Neural cell (in vitro differentiated cells): Measurements from ENCODE around the gene PTPN21. TPM values are rescaled to one million over a fixed set of nuclear protein-coding genes. Genes with fewer than 3 reads are reported as not detected.

Experiments used
- H2AFZ ChIP-seq: fragments of 200-600, 300-800 bp; sonication (generic), shearing (Covaris generic); 2 replicates; pipeline ENCODE4 v1.6.0; 2014; ENCODE audit warnings: low read depth, mild to moderate bottlenecking, antibody characterized with exemption, low read length, moderate library complexity
- H3F3A ChIP-seq: fragments of 200-600 bp; shearing (Covaris generic); 2 replicates; pipeline ENCODE4 v1.6.1; 2016; ENCODE audit warnings: mild to moderate bottlenecking, moderate library complexity, mixed read lengths, antibody characterized with exemption, low read length; ENCODE audit not compliant: insufficient read depth, poor library complexity, severe bottlenecking
- H3K27ac ChIP-seq: fragments of 200-600, 300-800 bp; sonication (generic), shearing (Covaris generic); 2 replicates; pipeline ENCODE4 v1.5.1; 2014; ENCODE audit warnings: mild to moderate bottlenecking, low read length, moderate library complexity
- H3K27me3 ChIP-seq: fragments of 300-800, 200-600 bp; sonication (generic), shearing (Covaris generic); 2 replicates; pipeline ENCODE4 v1.6.0; 2014; ENCODE audit warnings: mild to moderate bottlenecking, low read depth, low read length, moderate library complexity; ENCODE audit not compliant: insufficient read depth
- H3K36me3 ChIP-seq: fragments of 300-800, 200-600 bp; sonication (generic), shearing (Covaris generic); 2 replicates; pipeline ENCODE4 v1.5.1; 2014; ENCODE audit warnings: mild to moderate bottlenecking, antibody characterized with exemption, low read length, moderate library complexity; ENCODE audit not compliant: insufficient read depth
- H3K4me2 ChIP-seq: fragments of 300-800, 200-600 bp; sonication (generic), shearing (Covaris generic); 2 replicates; pipeline ENCODE4 v1.6.0; 2014; ENCODE audit warnings: mild to moderate bottlenecking, low read length
- H3K4me3 ChIP-seq: fragments of 300-800, 200-600 bp; sonication (generic), shearing (Covaris generic); 2 replicates; pipeline ENCODE4 v1.5.1; 2014; ENCODE audit warnings: mild to moderate bottlenecking, low read length, moderate library complexity
- H3K79me2 ChIP-seq: fragments of 200-600 bp; shearing (Covaris generic); replicated peaks from 2 replicates; pipeline ENCODE4 v1.6.0; 2014; ENCODE audit warnings: mild to moderate bottlenecking, low read length, moderate library complexity; ENCODE audit not compliant: insufficient read depth
- H3K9ac ChIP-seq: fragments of 300-800, 200-600 bp; sonication (generic), shearing (Covaris generic); 2 replicates; pipeline ENCODE4 v1.6.1; 2016; ENCODE audit warnings: mild to moderate bottlenecking, low read length, mixed read lengths
- H3K9me2 ChIP-seq: fragments of 200-600 bp; shearing (Covaris generic); 2 replicates; pipeline ENCODE4 v1.6.1; 2016; ENCODE audit warnings: mild to moderate bottlenecking, low read length, mixed read lengths; ENCODE audit not compliant: insufficient read depth
- H3K9me3 ChIP-seq: fragments of 200-600, 300-800 bp; sonication (generic), shearing (Covaris generic); 2 replicates; pipeline ENCODE4 v1.6.1; 2016; ENCODE audit warnings: mild to moderate bottlenecking, mixed run types, low read length, moderate library complexity, mixed read lengths
- H4K20me1 ChIP-seq: fragments of 200-600 bp; shearing (Covaris generic); 2 replicates; pipeline ENCODE4 v1.6.1; 2016; ENCODE audit warnings: mild to moderate bottlenecking, mixed run types; ENCODE audit not compliant: insufficient read depth
- CTCF ChIP-seq: fragments of 450-650 bp; IDR thresholded peaks from 2 replicates; pipeline ENCODE4 v1.5.1; 2014; ENCODE audit warnings: antibody characterized with exemption, mild to moderate bottlenecking, moderate library complexity; ENCODE audit not compliant: poor library complexity, severe bottlenecking
- EP300 ChIP-seq: fragments of 450-650 bp; conservative IDR thresholded peaks from 2 replicates; pipeline ENCODE4 v1.6.1; 2014; ENCODE audit warnings: antibody characterized with exemption, mild to moderate bottlenecking, moderate library complexity; ENCODE audit not compliant: poor library complexity, severe bottlenecking
- EZH2 ChIP-seq: fragments of 200-600, 300-800 bp; shearing (Covaris generic), sonication (generic); IDR thresholded peaks from 2 replicates; pipeline ENCODE4 v1.6.1; 2014; ENCODE audit warnings: antibody characterized with exemption, low read length, borderline replicate concordance, mild to moderate bottlenecking; ENCODE audit not compliant: insufficient read depth, poor library complexity, severe bottlenecking
- MXI1 ChIP-seq: fragments of 450-650 bp; conservative IDR thresholded peaks from 2 replicates; pipeline ENCODE4 v1.6.1; 2014; ENCODE audit warnings: antibody characterized with exemption, mild to moderate bottlenecking; ENCODE audit not compliant: poor library complexity, severe bottlenecking
- POLR2AphosphoS5 ChIP-seq: IDR thresholded peaks from 2 replicates; pipeline ENCODE4 v1.6.1; 2012
- RAD21 ChIP-seq: fragments of 450-650 bp; conservative IDR thresholded peaks from 2 replicates; pipeline ENCODE4 v1.6.1; 2014; ENCODE audit warnings: antibody characterized with exemption, mild to moderate bottlenecking, moderate library complexity
- REST ChIP-seq: IDR thresholded peaks from 2 replicates; pipeline ENCODE4 v1.6.1; 2012; ENCODE audit warnings: borderline replicate concordance
- SMC3 ChIP-seq: fragments of 450-650 bp; conservative IDR thresholded peaks from 2 replicates; pipeline ENCODE4 v1.6.1; 2014; ENCODE audit warnings: antibody characterized with exemption, mild to moderate bottlenecking, moderate library complexity; ENCODE audit not compliant: poor library complexity
- TAF1 ChIP-seq: IDR thresholded peaks from 2 replicates; pipeline ENCODE4 v1.6.1; 2012; ENCODE audit warnings: low read depth
- polyA plus RNA-seq: library from polyadenylated mRNA; depleted of rRNA; stranded (reverse); fragments of >200 nt; gene quantifications from 2 replicates; pipeline ENCODE4 v1.2.3, GENCODE V29; 2014

PTPN21 gene
- polyA plus RNA-seq, 1 donor from 2014 or later, result 4.1 TPM

- peaks cover 2% of the 10 kb centered on the region for H3K36me3 ChIP-seq
- H2AFZ ChIP-seq, result no peak overlapping the region
- H3K4me3 ChIP-seq, result no peak overlapping the region
- H3K27me3 ChIP-seq, result no peaks in the 10 kb centered on the region
- no peaks in the 10 kb centered on the region for H3K79me2 ChIP-seq
- TF ChIP-seq SMC3, result no peak
- no peak for TF ChIP-seq POLR2AphosphoS5
- no peak for TF ChIP-seq CTCF
- TF ChIP-seq EP300, result no peak
- no peak for TF ChIP-seq REST
- no peak for TF ChIP-seq TAF1
- no peak for TF ChIP-seq MXI1
- TF ChIP-seq RAD21, result no peak
- no peak for TF ChIP-seq EZH2
- H3K27ac ChIP-seq, result no peak overlapping the region
- H3K9me3 ChIP-seq, result no peaks in the 10 kb centered on the region
- H4K20me1 ChIP-seq, result no peaks in the 10 kb centered on the region
- no peak overlapping the region for H3K9ac ChIP-seq
- H3K9me2 ChIP-seq, result no peaks in the 10 kb centered on the region
- H3K4me2 ChIP-seq, result no peak overlapping the region
- no peaks in the 10 kb centered on the region for H3F3A ChIP-seq
These were observed 43.4 kb upstream of the PTPN21 start for GRCh38 chr14:88598097-88598675.

GRCh38 chr14:88597601-88598000 lies 42.8 kb upstream of the PTPN21 start:
- Histone ChIP-seq H2AFZ (no peak overlapping the region), H3K9me3 (no peaks in the 10 kb centered on the region), H3K27me3 (no peaks in the 10 kb centered on the region), H3K9me2 (no peaks in the 10 kb centered on the region), H3F3A (no peaks in the 10 kb centered on the region), H3K79me2 (no peaks in the 10 kb centered on the region), H3K9ac (no peak overlapping the region), H3K4me3 (no peak overlapping the region), H3K36me3 (no peaks in the 10 kb centered on the region), H3K27ac (no peak overlapping the region), H3K4me2 (no peak overlapping the region), H4K20me1 (no peaks in the 10 kb centered on the region)
- TF ChIP-seq REST (no peak), TAF1 (no peak), RAD21 (no peak), MXI1 (no peak), EZH2 (no peak), POLR2AphosphoS5 (no peak), EP300 (no peak), SMC3 (no peak), CTCF (no peak)
